Spleen (tissue), 11 donors: ENCODE results near the gene TMED8. TPM values are rescaled to one million over a fixed set of nuclear protein-coding genes. Genes with fewer than 3 reads are reported as not detected.

Experiments used
- DNase-seq: peaks from one replicate; pipeline ENCODE4 v3.0.0-alpha.2; 2020
- H3K27ac ChIP-seq, 8 donors: fragments of 200-600 bp; sonication (generic) in 7 of 8; 1 replicate in 4 of 8; 2 replicates in 4 of 8; pipeline versions ENCODE4 v1.5.0 to v1.8.0; 2016 to 2021; ENCODE audit warnings: inconsistent platforms in 4 of 8, mild to moderate bottlenecking in 4 of 8, moderate library complexity in 1 of 8
- H3K27me3 ChIP-seq, 7 donors: fragments of 200-600 bp; sonication (generic) in 6 of 7; replicated peaks in 1 of 7; 1 replicate in 4 of 7; 2 replicates in 3 of 7; pipeline versions ENCODE4 v1.5.0 to v1.8.0; 2016 to 2021; ENCODE audit warnings: inconsistent platforms in 3 of 7, mild to moderate bottlenecking in 1 of 7
- H3K36me3 ChIP-seq, 6 donors: fragments of 200-600 bp; sonication (generic) in 5 of 6; 1 replicate in 4 of 6; 2 replicates in 2 of 6; pipeline versions ENCODE4 v1.5.0 to v1.8.0; 2016 to 2021; ENCODE audit warnings: inconsistent platforms in 2 of 6
- H3K4me1 ChIP-seq, 6 donors: fragments of 200-600 bp; sonication (generic) in 5 of 6; 1 replicate in 3 of 6; 2 replicates in 3 of 6; pipeline versions ENCODE4 v1.5.0 to v1.8.0; 2016 to 2021; ENCODE audit warnings: inconsistent platforms in 3 of 6
- H3K4me3 ChIP-seq, 8 donors: fragments of 200-600 bp; sonication (generic) in 7 of 8; 1 replicate in 4 of 8; 2 replicates in 4 of 8; pipeline versions ENCODE4 v1.5.0 to v1.8.0; 2016 to 2021; ENCODE audit warnings: inconsistent platforms in 4 of 8, mild to moderate bottlenecking in 4 of 8, moderate library complexity in 2 of 8
- H3K9me3 ChIP-seq, 8 donors: fragments of 200-600 bp; sonication (generic) in 7 of 8; 1 replicate in 4 of 8; 2 replicates in 4 of 8; pipeline versions ENCODE4 v1.5.0 to v1.8.0; 2016 to 2021; ENCODE audit warnings: inconsistent platforms in 4 of 8
- CTCF ChIP-seq, 11 experiments: fragments of 200-600 bp in 7 of 11; fragments of 450-650 bp in 4 of 11; sonication (generic) in 4 of 11; IDR thresholded peaks in 8 of 11; conservative IDR thresholded peaks in 3 of 11; 1 replicate in 7 of 11; 2 replicates in 4 of 11; pipeline versions ENCODE4 v1.4.0 to v1.8.0; 2016 to 2021; ENCODE audit warnings: antibody characterized with exemption in 11 of 11, inconsistent platforms in 4 of 11, mild to moderate bottlenecking in 1 of 11
- POLR2A ChIP-seq, 3 donors: fragments of 450-650 bp; IDR thresholded peaks; one replicate each; pipeline ENCODE4 v1.5.1; 2017; ENCODE audit warnings: antibody characterized with exemption in 3 of 3, mild to moderate bottlenecking in 1 of 3
- POLR2AphosphoS5 ChIP-seq, 3 donors: sonication (generic); formaldehyde crosslinking; IDR thresholded peaks; one replicate each; pipeline ENCODE4 v1.5.1; 2017; ENCODE audit warnings: antibody characterized with exemption in 3 of 3
- WGBS, 5 donors: extraction: QIAGEN DNeasy Blood & Tissue Kit in 3 of 5; methylation state at CpG; one replicate each; pipeline versions ENCODE4 v1.1.5 to v1.1.7; 2013 to 2018; 5-methylcytosine and 5-hydroxymethylcytosine counted together
- intact Hi-C: fragments of 100-400 bp; cut with DNase I; formaldehyde crosslinking; loops from one replicate; pipeline ENCODE4 v1.15.0; 2023; ENCODE audit warnings: low total_unique reads
- polyA plus RNA-seq, 3 donors: library from polyadenylated mRNA; stranded (reverse); fragments of 200-250 nt; gene quantifications; one replicate each; pipeline ENCODE4 v1.2.1, GENCODE V29; 2013
- total RNA-seq, 7 donors: library from RNA; depleted of rRNA in 3 of 7; stranded (reverse); fragments of >200 nt in 3 of 7; fragmentation: NEBNext Ultra II Directional in 4 of 7; extraction: Animal tissue kit (Norgen Biotek cat#: 25700) in 4 of 7; gene quantifications; one replicate each; pipeline versions ENCODE4 v1.1.0 to v1.2.1, GENCODE V29; 2016 to 2021
- donor health status: healthy with polysubstance abuse.
- donor health status: DM: no; HTN: no; CAD: no; lungs with moderate emphysema.
- donor health status: DM: no; HTN: no; CAD: no.
- donor health status: Bipolar disorder and iron deficiency.
- donor health status: healthy.
- donor health status: DM: no; HTN: no; CAD: no.
- donor health status: DM: yes; HTN: yes; CAD: no.

Gene TMED8
- total and polyA plus RNA-seq, 10 donors, result 8.1 to 32.3 (median 21.4) TPM

GRCh38 chr14:77309131-77309530 lies 67.8 kb downstream of the TMED8 start:
- Histone ChIP-seq H3K36me3 (peaks cover 0 to 28% (median 5%) of the 10 kb centered on the region in 6 donors), H3K9me3 (no peaks in the 10 kb centered on the region), H3K27ac (no peak overlapping the region), H3K4me1 (peaks cover 0 to 15% (median 2%) of the 10 kb centered on the region in 6 donors), H3K4me3 (no peak overlapping the region), H3K27me3 (no peaks in the 10 kb centered on the region)
- 38 to 56% (median 39%) methylated on average over 4 of the region's 4 CpGs for WGBS, 5 donors
- DNase-seq, result no peak
- intact Hi-C loops, result no loop called here
- no peak for TF ChIP-seq CTCF (IDR thresholded peaks at IDR 0.05 in 8 of 11, conservative IDR thresholded peaks at IDR 0.05 in 3 of 11)
- TF ChIP-seq POLR2AphosphoS5 (IDR thresholded peaks at IDR 0.05), result no peak
- no peak for TF ChIP-seq POLR2A (IDR thresholded peaks at IDR 0.05)

- no peak for DNase-seq
- intact Hi-C loops, result no loop called here
- 61 to 77% (median 67%) methylated on average over 3 of the region's 3 CpGs for WGBS, 5 donors
- Histone ChIP-seq H3K4me1 (peaks cover 0 to 15% (median 2%) of the 10 kb centered on the region in 6 donors), H3K9me3 (no peaks in the 10 kb centered on the region), H3K4me3 (no peak overlapping the region), H3K27ac (no peak overlapping the region), H3K27me3 (no peaks in the 10 kb centered on the region), H3K36me3 (peaks cover 0 to 45% (median 7%) of the 10 kb centered on the region in 6 donors)
- no peak for TF ChIP-seq POLR2AphosphoS5 (IDR thresholded peaks at IDR 0.05)
- TF ChIP-seq CTCF (IDR thresholded peaks at IDR 0.05 in 8 of 11, conservative IDR thresholded peaks at IDR 0.05 in 3 of 11), result no peak
- no peak for TF ChIP-seq POLR2A (IDR thresholded peaks at IDR 0.05)
These were observed 69.9 kb downstream of the TMED8 start for GRCh38 chr14:77306851-77307496.

- Histone ChIP-seq H3K4me1 (peaks cover 0 to 15% (median 3%) of the 10 kb centered on the region in 6 donors), H3K36me3 (peaks cover 0 to 48% (median 7%) of the 10 kb centered on the region in 6 donors), H3K4me3 (no peak overlapping the region), H3K27me3 (no peaks in the 10 kb centered on the region), H3K9me3 (no peaks in the 10 kb centered on the region), H3K27ac (no peak overlapping the region)
- TF ChIP-seq POLR2A (IDR thresholded peaks at IDR 0.05) (no peak), CTCF (IDR thresholded peaks at IDR 0.05 in 8 of 11, conservative IDR thresholded peaks at IDR 0.05 in 3 of 11) (no peak), POLR2AphosphoS5 (IDR thresholded peaks at IDR 0.05) (no peak)
- intact Hi-C loops, result no loop called here
- no peak for DNase-seq
- 78 to 92% (median 89%) methylated on average over 3 of the region's 3 CpGs for WGBS, 5 donors
These were observed 70.5 kb downstream of the TMED8 start for GRCh38 chr14:77306416-77306815.

- H3K4me1 ChIP-seq, result peaks cover 0 to 21% (median 6%) of the 10 kb centered on the region in 6 donors
- peaks cover 0 to 46% (median 7%) of the 10 kb centered on the region in 6 donors for H3K36me3 ChIP-seq
- no peaks in the 10 kb centered on the region for H3K9me3 ChIP-seq
- no peak for TF ChIP-seq POLR2AphosphoS5 (IDR thresholded peaks at IDR 0.05)
- TF ChIP-seq CTCF (IDR thresholded peaks at IDR 0.05 in 8 of 11, conservative IDR thresholded peaks at IDR 0.05 in 3 of 11), result no peak
- TF ChIP-seq POLR2A (IDR thresholded peaks at IDR 0.05), result no peak
- no peaks in the 10 kb centered on the region for H3K27me3 ChIP-seq
- H3K4me3 ChIP-seq, result no peak overlapping the region
- intact Hi-C loops, result no loop called here
- WGBS, 5 donors, result 83 to 92% (median 86%) methylated on average over 4 of the region's 4 CpGs
- no peak for DNase-seq
- H3K27ac ChIP-seq, result no peak overlapping the region
These were observed 71.2 kb downstream of the TMED8 start for GRCh38 chr14:77305696-77306095.
